ENCODE data around the gene CDK4. TPM values are rescaled to one million over a fixed set of nuclear protein-coding genes. Genes with fewer than 3 reads are reported as not detected.

The CDK4 gene
- total and polyA plus RNA-seq, 9 donors, result 92.1 to 192 (median 168) TPM

- no peaks in the 10 kb centered on the region for H3K9me3 ChIP-seq (replicated peaks; ENCODE audit: control insufficient read depth, low read depth, low read length)
- peak; percentile 50 for DNase-seq
- WGBS (ENCODE audit: insufficient coverage), result 88% methylated on average over 1 of the region's 4 CpGs
- peaks cover 44% of the 10 kb centered on the region for H3K27me3 ChIP-seq (ENCODE audit: control insufficient read depth, insufficient read depth, low read length)
- peaks cover 60% of the 10 kb centered on the region for H3K4me1 ChIP-seq (ENCODE audit: control insufficient read depth, insufficient read depth, low read length)
- H3K4me3 ChIP-seq (ENCODE audit: low read length), result no peak overlapping the region
- peak overlapping the region; percentile 85 for H3K27ac ChIP-seq (ENCODE audit: low read length)
- peaks cover 11% of the 10 kb centered on the region for H3K36me3 ChIP-seq (ENCODE audit: control insufficient read depth, insufficient read depth, low read length)
Observed at GRCh38 chr12:57734591-57734990, 17.5 kb downstream of the CDK4 start.

DNA sequence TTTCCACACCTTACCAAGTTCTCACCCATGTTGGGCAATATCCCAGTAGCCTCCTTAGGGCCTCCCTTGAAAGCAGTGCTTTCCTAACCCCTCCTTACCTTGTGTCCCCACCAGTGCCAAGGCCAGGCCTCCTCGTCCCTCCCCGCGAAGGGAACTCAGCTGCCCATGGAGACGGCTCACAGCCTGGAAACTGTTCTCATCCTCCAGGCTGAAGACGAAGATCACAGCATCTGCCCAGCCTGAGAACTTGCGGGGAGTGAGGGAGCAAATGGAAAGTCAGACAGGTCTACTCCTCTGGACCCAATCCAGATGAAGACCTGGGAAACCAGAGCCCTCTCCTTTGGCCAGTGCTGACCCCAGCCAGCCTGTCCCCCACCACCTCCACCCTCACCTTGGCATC is 18.2 kb downstream of the CDK4 start:
- Histone ChIP-seq H3K4me3 (ENCODE audit: low read length) (no peak overlapping the region), H3K4me1 (ENCODE audit: control insufficient read depth, insufficient read depth, low read length) (peaks cover 55% of the 10 kb centered on the region), H3K27me3 (ENCODE audit: control insufficient read depth, insufficient read depth, low read length) (peaks cover 37% of the 10 kb centered on the region), H3K9me3 (replicated peaks; ENCODE audit: control insufficient read depth, low read depth, low read length) (no peaks in the 10 kb centered on the region), H3K27ac (ENCODE audit: low read length) (peak overlapping the region; percentile 85), H3K36me3 (ENCODE audit: control insufficient read depth, insufficient read depth, low read length) (peaks cover 14% of the 10 kb centered on the region)
- DNase-seq, result no peak
- 79% methylated on average over 5 of the region's 6 CpGs for WGBS (ENCODE audit: insufficient coverage)

DNA sequence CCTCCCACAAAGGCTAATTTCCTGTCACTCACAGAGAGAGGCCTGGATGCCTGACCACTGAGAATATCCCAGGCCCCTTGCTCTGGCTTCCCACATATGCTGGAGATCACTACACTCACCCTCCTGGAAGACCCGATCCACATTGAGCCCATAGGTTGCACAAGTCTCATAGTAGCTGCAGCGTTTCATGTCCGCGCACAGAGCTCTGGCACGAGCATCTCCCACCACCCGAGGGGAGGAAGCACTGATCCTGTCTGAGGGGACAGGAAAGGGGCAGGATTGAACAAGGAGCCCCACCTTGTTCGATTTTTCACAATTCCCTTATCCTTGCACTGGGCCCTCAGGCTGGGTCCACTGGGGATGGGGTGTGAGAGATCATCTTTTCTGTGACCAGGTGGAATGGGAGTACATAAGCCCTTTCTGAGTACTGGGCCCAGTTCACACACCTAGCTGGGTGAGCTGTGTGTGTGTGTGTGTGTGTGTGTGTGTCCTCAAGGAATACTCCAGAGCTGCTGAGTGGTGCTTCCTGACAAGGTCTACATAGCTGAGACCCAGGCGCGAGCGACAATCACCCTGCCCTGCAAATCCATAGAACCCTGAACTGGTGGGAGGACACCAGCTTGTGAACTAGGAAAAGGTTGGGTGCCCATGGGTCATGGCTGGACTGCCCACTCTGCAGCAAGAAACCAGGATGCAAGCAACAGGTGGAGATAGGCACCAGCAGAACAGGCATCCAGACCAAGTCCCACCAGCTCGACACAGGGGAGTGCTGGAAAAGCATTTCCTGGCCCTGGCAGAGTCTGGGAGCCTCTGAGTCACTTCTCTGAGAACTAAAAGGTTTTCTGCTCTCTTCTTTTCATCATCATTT is 19.1 kb downstream of the CDK4 start:
- no peaks in the 10 kb centered on the region for H3K9me3 ChIP-seq (replicated peaks; ENCODE audit: control insufficient read depth, low read depth, low read length)
- 79% methylated on average over 4 of the region's 11 CpGs for WGBS (ENCODE audit: insufficient coverage)
- H3K36me3 ChIP-seq (ENCODE audit: control insufficient read depth, insufficient read depth, low read length), result peaks cover 14% of the 10 kb centered on the region
- no peak overlapping the region for H3K27ac ChIP-seq (ENCODE audit: low read length)
- peaks cover 34% of the 10 kb centered on the region for H3K27me3 ChIP-seq (ENCODE audit: control insufficient read depth, insufficient read depth, low read length)
- no peak overlapping the region for H3K4me3 ChIP-seq (ENCODE audit: low read length)
- DNase-seq, result peak; percentile 2
- peaks cover 49% of the 10 kb centered on the region for H3K4me1 ChIP-seq (ENCODE audit: control insufficient read depth, insufficient read depth, low read length)

- peaks cover 51% of the 10 kb centered on the region for H3K4me1 ChIP-seq (ENCODE audit: control insufficient read depth, insufficient read depth, low read length)
- H3K36me3 ChIP-seq (ENCODE audit: control insufficient read depth, insufficient read depth, low read length), result peaks cover 14% of the 10 kb centered on the region
- H3K27ac ChIP-seq (ENCODE audit: low read length), result no peak overlapping the region
- H3K9me3 ChIP-seq (replicated peaks; ENCODE audit: control insufficient read depth, low read depth, low read length), result no peaks in the 10 kb centered on the region
- H3K4me3 ChIP-seq (ENCODE audit: low read length), result no peak overlapping the region
- no CpG with 5 or more reads among the region's 4 CpGs for WGBS (ENCODE audit: insufficient coverage)
- no peak for DNase-seq
- H3K27me3 ChIP-seq (ENCODE audit: control insufficient read depth, insufficient read depth, low read length), result peaks cover 33% of the 10 kb centered on the region
Observed at GRCh38 chr12:57732270-57732669, 19.8 kb downstream of the CDK4 start.

DNA sequence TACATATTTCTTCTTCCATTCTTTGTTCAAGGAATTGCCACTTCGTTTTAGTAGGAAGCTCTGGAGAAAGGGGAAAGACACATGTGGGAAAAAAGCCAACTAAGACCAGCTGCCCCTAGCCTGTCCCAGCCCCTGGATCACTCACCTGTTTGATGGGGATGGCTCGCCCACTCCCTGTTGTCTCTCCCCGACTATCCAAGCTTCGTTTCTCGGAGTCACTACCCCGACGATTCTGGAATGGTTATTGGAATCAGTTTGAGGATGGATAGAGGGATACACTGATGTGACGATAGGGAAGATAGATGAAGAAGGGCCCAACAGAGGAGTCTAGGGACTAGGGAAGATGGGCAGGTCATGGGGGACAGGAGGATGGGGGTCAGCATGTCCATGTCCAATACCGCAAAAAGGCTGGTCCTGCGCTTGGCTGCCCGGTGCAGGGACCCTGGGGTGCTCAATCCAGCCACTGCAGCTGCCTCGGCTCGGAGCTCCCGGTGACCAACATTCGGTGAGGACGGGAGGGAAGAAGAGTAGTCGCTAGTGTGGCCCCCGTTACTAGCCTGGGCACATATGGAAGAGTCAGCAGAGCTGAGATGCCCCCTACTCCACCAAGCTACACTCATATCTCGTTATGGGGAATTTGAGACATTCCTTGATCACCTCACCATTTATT is 20.6 kb downstream of the CDK4 start:
- Histone ChIP-seq H3K27me3 (ENCODE audit: control insufficient read depth, insufficient read depth, low read length) (peaks cover 31% of the 10 kb centered on the region), H3K4me3 (ENCODE audit: low read length) (no peak overlapping the region), H3K4me1 (ENCODE audit: control insufficient read depth, insufficient read depth, low read length) (peaks cover 51% of the 10 kb centered on the region), H3K36me3 (ENCODE audit: control insufficient read depth, insufficient read depth, low read length) (peaks cover 14% of the 10 kb centered on the region), H3K9me3 (replicated peaks; ENCODE audit: control insufficient read depth, low read depth, low read length) (no peaks in the 10 kb centered on the region), H3K27ac (ENCODE audit: low read length) (no peak overlapping the region)
- DNase-seq, result no peak
- 90% methylated on average over 13 of the region's 19 CpGs for WGBS (ENCODE audit: insufficient coverage)

DNA sequence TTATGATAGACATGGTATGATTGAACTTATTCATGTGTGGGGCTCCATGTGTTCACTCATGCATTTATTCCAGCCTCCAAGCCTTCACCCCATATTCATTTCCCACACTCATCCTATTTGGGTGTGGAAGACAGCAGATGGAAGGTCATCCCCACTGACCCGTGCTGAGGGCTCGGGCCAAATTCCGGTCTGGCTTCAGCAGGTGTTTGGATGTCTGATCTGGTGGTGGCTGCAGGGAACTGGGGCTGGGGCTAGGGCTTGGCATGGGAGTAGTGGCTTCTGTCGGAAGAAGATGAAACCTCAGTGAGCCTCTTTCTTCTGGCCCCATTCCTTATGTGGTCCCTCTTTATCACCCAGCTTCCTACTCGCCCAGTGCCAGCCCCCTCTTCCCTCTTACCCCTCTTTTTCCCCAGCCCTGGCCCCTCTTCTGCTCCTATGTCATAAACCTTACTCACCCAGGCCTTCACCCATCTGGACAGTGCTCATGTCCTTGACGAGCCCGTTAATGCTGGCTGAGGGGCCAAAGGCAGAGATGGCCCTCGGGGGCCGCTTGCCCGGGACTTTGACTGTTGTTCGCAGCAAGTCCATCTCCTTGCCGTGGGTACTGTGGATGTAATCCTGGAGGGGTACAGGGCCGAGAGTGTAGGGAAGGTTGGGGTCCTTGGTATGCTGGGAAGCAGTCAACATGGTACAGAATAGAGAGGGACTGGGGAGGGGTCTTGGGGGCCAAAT is 21.6 kb downstream of the CDK4 start:
- Histone ChIP-seq H3K36me3 (ENCODE audit: control insufficient read depth, insufficient read depth, low read length) (peaks cover 14% of the 10 kb centered on the region), H3K4me3 (ENCODE audit: low read length) (no peak overlapping the region), H3K4me1 (ENCODE audit: control insufficient read depth, insufficient read depth, low read length) (peaks cover 48% of the 10 kb centered on the region), H3K27ac (ENCODE audit: low read length) (no peak overlapping the region), H3K9me3 (replicated peaks; ENCODE audit: control insufficient read depth, low read depth, low read length) (no peaks in the 10 kb centered on the region), H3K27me3 (ENCODE audit: control insufficient read depth, insufficient read depth, low read length) (peaks cover 25% of the 10 kb centered on the region)
- WGBS (ENCODE audit: insufficient coverage), result 78% methylated on average over 10 of the region's 13 CpGs
- no peak for DNase-seq

DNA sequence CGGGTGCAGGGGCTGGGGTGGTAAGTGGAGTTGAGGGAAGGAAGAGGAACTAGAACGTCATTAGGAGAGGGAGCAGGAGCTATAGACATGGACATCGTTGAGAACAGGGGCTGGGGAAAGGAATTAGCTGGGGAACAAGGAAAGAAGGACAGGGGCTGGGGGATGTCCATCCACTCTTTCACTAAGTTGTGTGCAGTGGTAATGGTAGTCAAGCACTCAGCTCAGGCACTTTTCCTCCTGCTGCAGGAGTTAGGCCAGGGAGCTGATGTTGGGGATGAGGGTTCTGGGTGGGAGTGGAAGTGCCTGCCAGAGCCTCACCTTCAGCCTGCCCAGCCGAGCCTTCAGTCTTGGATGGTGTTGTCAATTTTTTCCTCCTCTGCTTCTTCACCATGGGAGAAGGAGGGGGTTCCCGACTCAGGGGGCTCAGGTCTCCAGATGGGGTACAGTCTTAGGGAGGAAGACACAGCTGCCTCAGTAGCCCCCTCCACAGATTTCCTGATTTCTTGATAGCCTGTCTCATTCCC is 22.7 kb downstream of the CDK4 start:
- Histone ChIP-seq H3K27me3 (ENCODE audit: control insufficient read depth, insufficient read depth, low read length) (peaks cover 23% of the 10 kb centered on the region), H3K9me3 (replicated peaks; ENCODE audit: control insufficient read depth, low read depth, low read length) (no peaks in the 10 kb centered on the region), H3K4me1 (ENCODE audit: control insufficient read depth, insufficient read depth, low read length) (peaks cover 37% of the 10 kb centered on the region), H3K27ac (ENCODE audit: low read length) (no peak overlapping the region), H3K4me3 (ENCODE audit: low read length) (no peak overlapping the region), H3K36me3 (ENCODE audit: control insufficient read depth, insufficient read depth, low read length) (peaks cover 14% of the 10 kb centered on the region)
- no peak for DNase-seq
- WGBS (ENCODE audit: insufficient coverage), result 50% methylated on average over 3 of the region's 5 CpGs

- Histone ChIP-seq H3K27ac (ENCODE audit: low read length) (no peak overlapping the region), H3K9me3 (replicated peaks; ENCODE audit: control insufficient read depth, low read depth, low read length) (no peaks in the 10 kb centered on the region), H3K27me3 (ENCODE audit: control insufficient read depth, insufficient read depth, low read length) (peaks cover 21% of the 10 kb centered on the region), H3K4me1 (ENCODE audit: control insufficient read depth, insufficient read depth, low read length) (peaks cover 23% of the 10 kb centered on the region), H3K4me3 (ENCODE audit: low read length) (no peak overlapping the region), H3K36me3 (ENCODE audit: control insufficient read depth, insufficient read depth, low read length) (peaks cover 12% of the 10 kb centered on the region)
- peak; percentile 29 for DNase-seq
- WGBS (ENCODE audit: insufficient coverage), result 41% methylated on average over 13 of the region's 21 CpGs
Observed at GRCh38 chr12:57727758-57728395, 24.2 kb downstream of the CDK4 start.

DNA sequence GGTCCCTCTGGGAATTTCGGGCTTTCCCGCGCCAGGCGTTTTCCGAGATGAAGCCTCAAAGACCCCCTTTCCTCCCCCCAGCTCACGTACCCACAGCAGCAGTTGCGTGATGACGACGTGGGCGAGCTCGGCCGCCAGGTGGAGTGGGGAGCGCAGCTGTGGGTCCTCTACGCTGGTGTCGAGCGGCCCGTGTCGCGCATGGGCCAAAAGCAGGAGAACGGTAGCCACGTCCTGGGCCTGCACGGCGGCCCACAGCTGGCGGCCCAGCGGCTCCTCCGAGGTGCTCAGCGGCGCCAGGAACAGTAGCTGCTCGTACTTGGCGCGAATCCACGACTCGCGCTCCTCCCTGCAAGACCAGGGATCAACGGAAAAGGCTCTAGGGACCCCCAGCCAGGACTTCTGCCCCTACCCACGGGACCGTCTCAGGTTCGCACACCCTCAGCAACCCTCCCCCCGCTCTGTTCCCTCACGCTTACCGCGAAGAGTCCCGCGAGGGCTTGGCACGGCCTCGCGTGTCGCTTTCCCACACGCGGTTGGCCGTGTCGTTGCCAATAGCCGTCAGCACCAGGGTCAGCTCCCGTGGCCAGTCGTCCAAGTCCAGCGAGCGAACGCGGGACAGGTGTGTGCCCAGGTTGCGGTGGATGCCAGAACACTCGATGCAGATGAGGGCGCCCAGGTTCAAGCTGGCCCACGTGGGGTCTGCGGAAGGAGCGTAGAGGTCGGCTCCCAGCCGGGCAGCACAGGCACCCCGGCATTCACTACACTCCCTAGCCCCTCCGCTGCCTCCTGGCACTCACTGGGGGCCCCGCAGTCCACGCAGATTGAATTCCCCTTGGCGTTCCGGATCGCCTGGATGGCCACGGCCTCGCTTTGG is 25.0 kb downstream of the CDK4 start:
- Histone ChIP-seq H3K4me1 (ENCODE audit: control insufficient read depth, insufficient read depth, low read length) (peaks cover 23% of the 10 kb centered on the region), H3K4me3 (ENCODE audit: low read length) (peak overlapping the region; percentile 62), H3K27me3 (ENCODE audit: control insufficient read depth, insufficient read depth, low read length) (peaks cover 21% of the 10 kb centered on the region), H3K9me3 (replicated peaks; ENCODE audit: control insufficient read depth, low read depth, low read length) (no peaks in the 10 kb centered on the region), H3K36me3 (ENCODE audit: control insufficient read depth, insufficient read depth, low read length) (peaks cover 11% of the 10 kb centered on the region), H3K27ac (ENCODE audit: low read length) (peak overlapping the region; percentile 55)
- DNase-seq, result peak; percentile 73
- WGBS (ENCODE audit: insufficient coverage), result 19% methylated on average over 70 of the region's 76 CpGs

All from muscle of leg (tissue), 11 donors.